ENCODE measurements around the gene JUN. TPM values are rescaled to one million over a fixed set of nuclear protein-coding genes. Genes with fewer than 3 reads are reported as not detected.
A peak's percentile ranks its signal among the peaks of the same experiment; 100 is the strongest.

The JUN gene
- total RNA-seq, 1 experiment from 2014 or later: 102 TPM

- Histone ChIP-seq H3K9me3 (replicated peaks) (no peaks in the 10 kb centered on the region), H3K4me1 (replicated peaks) (peaks cover 48% of the 10 kb centered on the region), H3K27me3 (replicated peaks) (no peaks in the 10 kb centered on the region), H3K4me3 (no peak overlapping the region), H3K27ac (peak overlapping the region; percentile 86), H3K36me3 (no peaks in the 10 kb centered on the region)
- no peak for DNase-seq (ENCODE audit: low read depth in 1 of 2, low spot score in 2 of 2)
These were observed 30.4 kb downstream of the JUN start for GRCh38 chr1:58753431-58753866.

- no peak for DNase-seq (ENCODE audit: low read depth in 1 of 2, low spot score in 2 of 2)
- Histone ChIP-seq H3K4me1 (replicated peaks) (peaks cover 45% of the 10 kb centered on the region), H3K36me3 (no peaks in the 10 kb centered on the region), H3K27ac (no peak overlapping the region), H3K9me3 (replicated peaks) (no peaks in the 10 kb centered on the region), H3K4me3 (no peak overlapping the region), H3K27me3 (replicated peaks) (no peaks in the 10 kb centered on the region)
These were observed 34.2 kb downstream of the JUN start for GRCh38 chr1:58749646-58750045.

GRCh38 chr1:58748666-58749065 lies 35.2 kb downstream of the JUN start:
- Histone ChIP-seq H3K27ac (no peak overlapping the region), H3K4me3 (no peak overlapping the region), H3K4me1 (replicated peaks) (peaks cover 35% of the 10 kb centered on the region), H3K9me3 (replicated peaks) (no peaks in the 10 kb centered on the region), H3K27me3 (replicated peaks) (no peaks in the 10 kb centered on the region), H3K36me3 (no peaks in the 10 kb centered on the region)
- no peak for DNase-seq (ENCODE audit: low read depth in 1 of 2, low spot score in 2 of 2)

- H3K4me3 ChIP-seq: no peak overlapping the region
- H3K4me1 ChIP-seq (replicated peaks): peaks cover 21% of the 10 kb centered on the region
- H3K36me3 ChIP-seq: no peaks in the 10 kb centered on the region
- H3K27me3 ChIP-seq (replicated peaks): no peaks in the 10 kb centered on the region
- no peaks in the 10 kb centered on the region for H3K9me3 ChIP-seq (replicated peaks)
- H3K27ac ChIP-seq: peak overlapping the region; percentile 34
- DNase-seq (ENCODE audit: low read depth in 1 of 2, low spot score in 2 of 2): peak; percentile 52 to 58
These were observed 37.1 kb downstream of the JUN start for GRCh38 chr1:58746757-58747156.

GRCh38 chr1:58746182-58746581 lies 37.7 kb downstream of the JUN start:
- Histone ChIP-seq H3K4me3 (no peak overlapping the region), H3K9me3 (replicated peaks) (no peaks in the 10 kb centered on the region), H3K4me1 (replicated peaks) (peaks cover 21% of the 10 kb centered on the region), H3K36me3 (no peaks in the 10 kb centered on the region), H3K27me3 (replicated peaks) (no peaks in the 10 kb centered on the region), H3K27ac (peak overlapping the region; percentile 34; the same call in 1 of the 2 replicates)
- no peak for DNase-seq (ENCODE audit: low read depth in 1 of 2, low spot score in 2 of 2)

- DNase-seq (ENCODE audit: low read depth in 1 of 2, low spot score in 2 of 2): no peak
- H3K36me3 ChIP-seq: no peaks in the 10 kb centered on the region
- no peaks in the 10 kb centered on the region for H3K9me3 ChIP-seq (replicated peaks)
- no peak overlapping the region for H3K27ac ChIP-seq
- no peak overlapping the region for H3K4me3 ChIP-seq
- H3K27me3 ChIP-seq (replicated peaks): no peaks in the 10 kb centered on the region
- H3K4me1 ChIP-seq (replicated peaks): peaks cover 21% of the 10 kb centered on the region
These were observed 38.2 kb downstream of the JUN start for GRCh38 chr1:58745666-58746065.

- Histone ChIP-seq H3K27ac (no peak overlapping the region), H3K27me3 (replicated peaks) (no peaks in the 10 kb centered on the region), H3K4me3 (no peak overlapping the region), H3K36me3 (no peaks in the 10 kb centered on the region), H3K9me3 (replicated peaks) (no peaks in the 10 kb centered on the region), H3K4me1 (replicated peaks) (peaks cover 21% of the 10 kb centered on the region)
- no peak for DNase-seq (ENCODE audit: low read depth in 1 of 2, low spot score in 2 of 2)
These were observed 38.7 kb downstream of the JUN start for GRCh38 chr1:58745117-58745516.

- H3K27ac ChIP-seq: no peak overlapping the region
- peaks cover 16% of the 10 kb centered on the region for H3K4me1 ChIP-seq (replicated peaks)
- no peaks in the 10 kb centered on the region for H3K9me3 ChIP-seq (replicated peaks)
- H3K36me3 ChIP-seq: no peaks in the 10 kb centered on the region
- peak in 1 of 2 experiments; percentile 3 for DNase-seq (ENCODE audit: low read depth in 1 of 2, low spot score in 2 of 2)
- no peak overlapping the region for H3K4me3 ChIP-seq
- H3K27me3 ChIP-seq (replicated peaks): no peaks in the 10 kb centered on the region
These were observed 41.9 kb downstream of the JUN start for GRCh38 chr1:58741678-58742553.

- H3K27ac ChIP-seq: no peak overlapping the region
- no peak overlapping the region for H3K4me3 ChIP-seq
- DNase-seq (ENCODE audit: low read depth in 1 of 2, low spot score in 2 of 2): peak in 1 of 2 experiments; percentile 72
- no peaks in the 10 kb centered on the region for H3K36me3 ChIP-seq
- H3K4me1 ChIP-seq (replicated peaks): no peaks in the 10 kb centered on the region; the same call in 1 of the 2 replicates
- no peaks in the 10 kb centered on the region for H3K27me3 ChIP-seq (replicated peaks)
- no peaks in the 10 kb centered on the region for H3K9me3 ChIP-seq (replicated peaks)
These were observed 43.9 kb downstream of the JUN start for GRCh38 chr1:58739856-58740466.

GRCh38 chr1:58738876-58739275 lies 45.0 kb downstream of the JUN start:
- Histone ChIP-seq H3K4me1 (replicated peaks) (no peaks in the 10 kb centered on the region), H3K9me3 (replicated peaks) (no peaks in the 10 kb centered on the region), H3K27me3 (replicated peaks) (no peaks in the 10 kb centered on the region), H3K36me3 (no peaks in the 10 kb centered on the region), H3K27ac (no peak overlapping the region), H3K4me3 (no peak overlapping the region)
- no peak for DNase-seq (ENCODE audit: low read depth in 1 of 2, low spot score in 2 of 2)

GRCh38 chr1:58735586-58735985 lies 48.3 kb downstream of the JUN start:
- DNase-seq (ENCODE audit: low read depth in 1 of 2, low spot score in 2 of 2): no peak
- no peak overlapping the region for H3K4me3 ChIP-seq
- no peaks in the 10 kb centered on the region for H3K9me3 ChIP-seq (replicated peaks)
- no peak overlapping the region for H3K27ac ChIP-seq
- H3K27me3 ChIP-seq (replicated peaks): no peaks in the 10 kb centered on the region
- H3K4me1 ChIP-seq (replicated peaks): no peaks in the 10 kb centered on the region
- no peaks in the 10 kb centered on the region for H3K36me3 ChIP-seq

GRCh38 chr1:58734630-58735029 lies 49.2 kb downstream of the JUN start:
- no peaks in the 10 kb centered on the region for H3K36me3 ChIP-seq
- H3K4me3 ChIP-seq: no peak overlapping the region
- no peaks in the 10 kb centered on the region for H3K9me3 ChIP-seq (replicated peaks)
- no peaks in the 10 kb centered on the region for H3K4me1 ChIP-seq (replicated peaks)
- H3K27ac ChIP-seq: no peak overlapping the region
- no peak for DNase-seq (ENCODE audit: low read depth in 1 of 2, low spot score in 2 of 2)
- no peaks in the 10 kb centered on the region for H3K27me3 ChIP-seq (replicated peaks)

GRCh38 chr1:58732087-58732775 lies 51.6 kb downstream of the JUN start:
- H3K4me1 ChIP-seq (replicated peaks): peaks cover 11% of the 10 kb centered on the region
- H3K27me3 ChIP-seq (replicated peaks): no peaks in the 10 kb centered on the region
- no peaks in the 10 kb centered on the region for H3K36me3 ChIP-seq
- H3K4me3 ChIP-seq: no peak overlapping the region
- no peaks in the 10 kb centered on the region for H3K9me3 ChIP-seq (replicated peaks)
- DNase-seq (ENCODE audit: low read depth in 1 of 2, low spot score in 2 of 2): no peak
- H3K27ac ChIP-seq: no peak overlapping the region

Data from SJSA1 (cell line).